GM18508 (cell line): ENCODE measurements around the gene CYP11A1.

Source experiments
- ATAC-seq: cut with Tn5 transposase; IDR thresholded peaks from one replicate; pipeline ENCODE4 v1.9.1; 2021; ENCODE audit warnings: moderate number of reproducible peaks; ENCODE audit not compliant: insufficient read depth, unreplicated experiment

The CYP11A1 gene

DNA sequence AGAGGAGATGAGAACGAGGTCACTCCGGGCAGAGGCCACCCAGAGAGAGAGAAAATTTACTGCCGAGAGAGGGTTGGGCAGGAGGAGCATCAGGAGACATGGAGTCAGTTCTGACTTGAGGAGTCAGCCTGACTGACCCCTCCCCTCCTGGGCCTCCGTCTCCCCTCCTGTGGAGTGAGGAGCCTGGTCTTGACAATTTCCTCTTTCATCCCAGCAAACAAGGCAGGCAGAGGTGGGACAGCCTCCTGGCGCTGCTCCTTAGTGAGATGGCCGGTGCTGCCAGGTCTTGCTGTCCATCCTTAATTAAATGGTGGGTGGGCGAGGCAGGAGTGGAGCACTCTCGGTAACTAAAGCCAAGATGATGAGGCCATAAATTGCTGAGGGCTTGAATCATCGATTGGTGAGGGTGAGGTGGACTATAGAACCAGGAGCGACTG, 60.6 kb downstream of the CYP11A1 start:
- ATAC-seq = no peak

GRCh38 chr15:74305687-74306086, 61.8 kb downstream of the CYP11A1 start:
- ATAC-seq = no peak

DNA sequence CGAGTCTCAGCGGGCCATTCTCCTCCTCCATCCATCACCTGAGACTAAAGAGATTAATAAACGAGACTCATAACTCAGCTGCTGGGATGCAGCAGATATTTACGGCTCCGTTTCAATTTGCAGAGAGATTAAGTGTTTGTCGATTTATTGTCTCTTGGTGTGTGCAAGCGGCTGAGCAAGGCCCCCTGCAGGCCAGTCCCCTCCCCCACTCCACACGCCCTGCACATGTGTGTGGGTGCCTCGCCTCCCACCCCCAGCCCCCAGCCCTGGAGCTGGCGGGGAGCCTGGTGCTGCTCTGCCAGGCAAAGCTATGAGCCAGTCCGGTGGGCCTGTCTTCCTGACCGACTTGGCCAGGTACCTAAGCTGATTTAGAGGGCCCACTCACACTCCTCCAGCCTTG, 63.0 kb downstream of the CYP11A1 start:
- no peak for ATAC-seq

DNA sequence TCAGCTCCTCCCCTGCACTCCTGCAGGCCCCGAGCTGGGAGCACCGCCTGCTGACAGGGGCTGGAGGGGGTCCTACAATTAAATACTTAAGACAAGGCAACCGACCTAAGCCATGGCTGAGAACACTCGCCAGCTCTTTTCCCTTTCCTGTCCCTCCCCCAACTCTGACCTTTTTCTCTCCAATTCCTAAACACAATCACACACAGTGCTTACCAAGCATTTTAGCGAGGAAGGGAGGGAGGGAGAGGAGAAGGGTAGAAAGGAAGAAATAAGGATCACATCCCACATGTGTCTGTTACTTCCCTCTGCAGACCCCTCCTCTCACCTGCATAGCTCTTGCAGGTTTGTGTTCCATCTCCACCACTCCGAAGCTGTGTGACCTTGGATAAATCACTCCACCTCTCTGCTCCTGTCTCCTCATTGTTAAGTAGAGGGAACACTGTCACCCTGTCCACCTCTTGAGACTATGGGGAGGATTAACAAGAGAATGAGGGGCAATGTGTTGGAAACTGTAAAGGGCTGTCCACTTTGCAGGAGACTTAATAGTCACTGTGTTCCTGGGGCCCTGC, 63.6 kb downstream of the CYP11A1 start:
- ATAC-seq = no peak

DNA sequence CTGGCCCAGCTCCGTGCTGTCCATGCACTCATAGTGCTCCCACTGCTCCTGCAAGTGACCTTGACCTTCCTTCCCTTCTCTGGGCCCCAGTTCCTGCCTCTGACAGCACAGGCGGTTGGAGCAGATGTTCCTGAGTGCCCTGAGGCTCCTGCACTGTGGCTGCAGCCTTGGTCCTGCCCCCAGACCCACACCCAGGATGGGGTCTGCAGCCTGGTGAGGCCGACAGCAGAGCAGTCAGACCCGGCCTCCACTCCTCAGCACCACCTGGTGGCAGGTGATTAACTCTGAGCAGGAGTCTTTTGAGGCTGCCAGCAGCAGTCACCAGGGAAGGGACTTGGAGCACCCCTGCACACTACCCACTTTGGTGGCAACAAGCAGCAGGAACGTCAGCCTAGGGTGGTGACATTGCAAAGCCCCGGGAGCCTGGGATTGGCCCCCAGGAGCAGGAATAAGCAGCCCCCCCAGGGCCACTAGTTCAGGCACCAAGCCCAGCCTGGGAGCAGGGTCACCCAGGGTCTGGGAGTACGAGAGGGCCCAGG, 64.6 kb downstream of the CYP11A1 start:
- ATAC-seq = no peak

DNA sequence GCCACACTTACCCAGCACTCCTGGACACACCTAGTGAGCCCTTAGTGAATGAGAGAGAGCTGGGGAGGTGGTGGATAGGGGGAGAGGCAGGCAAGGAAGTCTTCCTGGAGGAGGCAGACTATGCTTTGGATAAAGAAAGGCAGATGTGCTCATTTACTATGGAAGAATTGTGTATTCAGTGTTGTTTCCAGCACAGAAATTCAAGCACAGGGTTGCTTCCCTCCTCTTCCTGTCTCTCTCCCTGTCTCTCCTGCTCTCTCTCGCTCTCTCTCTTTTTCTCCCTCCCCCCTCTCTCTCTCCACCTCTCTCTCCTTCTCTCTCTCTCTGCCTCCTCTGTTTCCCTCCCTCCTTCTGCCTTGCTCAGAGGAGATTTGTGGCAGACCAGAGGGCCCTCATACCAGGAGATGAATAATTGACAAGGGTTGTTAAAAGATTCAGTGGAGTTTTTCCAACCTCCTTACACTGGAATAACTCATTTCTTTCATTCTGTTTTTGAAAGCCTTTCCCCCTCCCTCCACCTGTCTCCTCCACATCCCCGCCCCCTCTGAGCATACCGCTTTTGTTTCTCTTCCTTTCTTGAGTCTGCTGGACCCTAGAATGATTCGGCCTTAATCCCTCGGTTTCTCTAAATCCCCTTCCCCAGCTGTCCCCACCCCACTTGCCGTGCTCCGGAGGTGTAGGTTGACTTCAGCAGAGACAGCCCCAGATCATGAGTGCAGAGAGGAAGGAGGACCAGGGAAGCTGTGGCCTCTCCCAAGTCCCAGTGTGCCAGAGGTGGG, 65.7 kb downstream of the CYP11A1 start:
- ATAC-seq = no peak

DNA sequence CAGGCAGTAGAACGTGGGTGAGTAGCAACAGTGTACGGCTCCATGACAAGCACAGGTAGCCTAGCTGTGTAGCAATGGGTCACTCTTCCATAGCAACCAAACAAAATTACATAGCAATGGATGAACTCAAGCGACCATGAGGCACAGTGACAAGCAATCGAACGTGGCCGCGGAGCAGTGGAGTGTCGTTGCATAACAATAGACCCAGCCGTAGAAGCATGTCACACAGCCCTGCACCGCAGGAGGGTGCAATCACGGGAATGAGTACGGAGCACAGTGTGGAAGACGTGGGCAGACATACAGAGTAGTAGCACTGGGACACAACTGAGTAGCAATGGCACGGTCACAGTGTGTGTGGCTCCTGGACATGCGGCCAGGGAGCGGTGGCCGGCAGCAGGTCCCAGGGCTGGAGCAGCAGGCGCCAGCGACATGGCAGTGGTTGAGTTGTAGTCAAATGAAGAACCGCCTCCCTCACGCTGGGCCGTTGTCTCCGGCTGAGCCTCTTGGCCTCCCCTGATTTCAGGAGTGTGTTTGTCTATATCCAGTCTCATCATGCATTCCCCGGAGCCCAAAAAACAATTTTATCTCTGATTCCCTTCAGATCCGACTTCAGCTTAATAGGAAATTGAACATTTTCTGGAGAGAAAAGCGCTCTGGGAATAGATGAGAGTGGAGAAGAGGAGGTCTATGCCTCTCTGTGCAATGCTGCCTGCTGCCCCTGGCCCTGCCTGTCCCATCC, 67.2 kb downstream of the CYP11A1 start:
- no peak for ATAC-seq

DNA sequence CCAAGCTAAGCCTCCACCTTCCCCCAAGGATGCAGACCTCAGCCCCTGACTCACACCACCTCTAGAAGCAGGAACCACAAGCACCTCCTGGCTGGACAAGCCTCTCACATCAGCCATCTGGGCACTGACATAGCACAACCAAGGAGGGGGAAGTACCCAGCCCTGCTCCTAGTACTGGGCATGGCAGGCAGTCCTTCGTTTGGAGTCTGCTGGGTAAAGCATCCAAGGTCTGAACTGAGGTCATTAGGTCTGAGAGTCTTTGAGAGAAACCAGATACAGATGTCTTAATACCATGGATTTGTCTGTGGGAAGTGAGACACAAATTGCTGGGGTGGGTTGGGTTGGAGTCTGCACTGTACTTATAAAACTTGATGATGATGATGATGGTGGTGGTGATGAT, 69.6 kb downstream of the CYP11A1 start:
- ATAC-seq = no peak

- ATAC-seq = no peak
Measured at GRCh38 chr15:74295800-74296199, 71.6 kb downstream of the CYP11A1 start.

DNA sequence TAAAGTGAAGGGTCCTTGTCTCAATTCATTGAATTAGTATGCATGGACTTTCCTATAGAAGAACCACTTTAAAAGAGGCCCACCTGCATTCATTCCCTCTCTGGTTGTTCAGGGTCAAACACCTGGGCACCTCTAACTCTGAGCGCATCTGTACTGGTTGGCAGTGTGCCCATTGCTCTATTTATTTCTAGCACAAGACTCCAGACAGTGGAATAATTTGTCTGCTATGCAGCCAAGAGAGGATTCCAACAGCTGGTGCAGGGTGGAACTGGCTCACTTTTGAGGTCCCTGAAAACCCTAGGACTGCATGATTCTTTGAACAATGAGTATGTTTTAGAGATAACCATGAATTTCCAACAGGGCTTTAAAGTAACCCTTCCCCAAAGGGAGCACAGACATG, 73.4 kb downstream of the CYP11A1 start:
- no peak for ATAC-seq

DNA sequence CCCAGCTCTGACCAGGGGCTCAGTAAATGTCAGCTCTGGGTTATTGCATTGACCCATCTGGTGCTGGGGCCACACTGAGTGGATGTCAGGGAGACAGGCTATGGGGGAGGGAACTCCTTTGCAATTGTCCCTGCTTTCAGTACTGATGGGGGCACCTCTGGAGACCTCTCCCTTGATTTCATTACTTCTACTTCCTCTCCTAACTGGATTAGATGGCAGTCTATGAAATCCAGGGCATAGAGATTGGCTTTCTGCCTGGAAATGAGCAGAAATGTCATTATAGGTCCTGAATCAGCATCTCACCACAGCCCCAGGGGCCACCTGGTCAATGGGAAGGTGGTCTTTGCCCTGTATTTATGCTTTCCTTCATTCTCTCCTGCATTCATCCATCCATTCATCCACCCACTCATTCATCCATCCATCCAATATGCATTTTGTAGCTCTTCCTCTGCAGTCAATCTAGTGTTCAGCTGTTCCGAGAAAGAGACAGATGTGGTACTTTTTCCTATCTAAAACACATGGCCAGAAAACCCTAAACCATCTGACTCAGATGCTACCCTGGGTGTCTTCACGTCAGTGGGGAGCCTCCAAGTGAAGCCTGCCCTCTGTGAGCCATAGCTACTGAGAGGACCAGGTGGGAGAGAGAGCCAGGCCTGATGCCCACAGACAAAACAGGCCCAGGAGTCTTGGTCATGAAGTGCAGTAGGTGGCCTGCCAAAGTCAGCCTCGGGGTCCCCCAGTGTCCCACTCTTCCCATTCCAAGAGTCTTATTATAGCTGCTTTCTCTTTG, 74.2 kb downstream of the CYP11A1 start:
- no peak for ATAC-seq

- no peak for ATAC-seq
Measured at GRCh38 chr15:74291101-74292071, 76.1 kb downstream of the CYP11A1 start.

GRCh38 chr15:74290645-74291044, 76.8 kb downstream of the CYP11A1 start:
- no peak for ATAC-seq

- ATAC-seq = no peak
Measured at GRCh38 chr15:74289671-74290070, 77.8 kb downstream of the CYP11A1 start.
